ENCODE results near the gene VTN.
A peak's percentile ranks its signal among the peaks of the same experiment; 100 is the strongest.

VTN gene

GRCh38 chr17:28371245-28372202 is 1.4 kb upstream of the VTN start, which contains the start of gene SARM1:
SARM1 (plus strand) TSS chr17:28371694; CDS start chr17:28372033, 339 bp downstream.
- H3K4me3 ChIP-seq: peak within 1 kb of the TSS; percentile 45
- in situ Hi-C loops (cut with MboI; ENCODE audit: low sequenced_read_pairs): no loop called here
- no peaks in the 10 kb centered on the region; the same call in 1 of the 2 replicates for H3K4me1 ChIP-seq
- H3K27me3 ChIP-seq (ENCODE audit: low read depth): no peaks in the 10 kb centered on the region
- peak; percentile 88 to 99 for DNase-seq (ENCODE audit: low spot score in 2 of 2)
- H3K9me3 ChIP-seq: no peaks in the 10 kb centered on the region
- no peaks in the 10 kb centered on the region for H3K36me3 ChIP-seq (replicated peaks)

GRCh38 chr17:28370744-28371103 is 617 bp upstream of the VTN start:
- Histone ChIP-seq H3K36me3 (replicated peaks) (no peaks in the 10 kb centered on the region), H3K27me3 (ENCODE audit: low read depth) (no peaks in the 10 kb centered on the region), H3K4me3 (peak overlapping the region; percentile 45), H3K4me1 (no peaks in the 10 kb centered on the region; the same call in 1 of the 2 replicates), H3K9me3 (no peaks in the 10 kb centered on the region)
- in situ Hi-C loops (cut with MboI; ENCODE audit: low sequenced_read_pairs): no loop called here
- DNase-seq (ENCODE audit: low spot score in 2 of 2): no peak

DNA sequence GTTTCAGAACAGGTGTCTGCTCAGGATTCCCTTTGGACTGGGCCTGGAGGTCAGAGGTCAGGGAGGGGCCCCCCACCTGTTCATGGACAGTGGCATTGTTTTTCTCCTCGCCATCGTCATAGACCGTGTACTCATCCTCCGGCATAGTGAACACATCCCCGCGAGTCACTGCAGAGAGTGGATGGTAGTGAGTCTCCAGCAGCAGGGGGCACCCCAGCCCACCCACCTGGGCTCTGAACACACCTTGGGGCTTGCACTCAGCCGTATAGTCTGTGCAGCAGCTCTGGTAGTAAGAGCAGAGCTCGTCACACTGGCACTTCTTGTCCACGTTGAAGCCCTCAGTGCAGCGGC is 448 bp downstream of the VTN start:
- H3K4me3 ChIP-seq: no peak overlapping the region
- H3K9me3 ChIP-seq: no peaks in the 10 kb centered on the region
- in situ Hi-C loops (cut with MboI; ENCODE audit: low sequenced_read_pairs): no loop called here
- no peaks in the 10 kb centered on the region; the same call in 1 of the 2 replicates for H3K4me1 ChIP-seq
- no peaks in the 10 kb centered on the region for H3K27me3 ChIP-seq (ENCODE audit: low read depth)
- DNase-seq (ENCODE audit: low spot score in 2 of 2): no peak
- no peaks in the 10 kb centered on the region for H3K36me3 ChIP-seq (replicated peaks)

GRCh38 chr17:28368915-28369683 is 1.0 kb downstream of the VTN start:
- Histone ChIP-seq H3K4me3 (no peak overlapping the region), H3K9me3 (no peaks in the 10 kb centered on the region), H3K4me1 (no peaks in the 10 kb centered on the region; the same call in 1 of the 2 replicates), H3K27me3 (ENCODE audit: low read depth) (no peaks in the 10 kb centered on the region), H3K36me3 (replicated peaks) (no peaks in the 10 kb centered on the region)
- in situ Hi-C loops (cut with MboI; ENCODE audit: low sequenced_read_pairs): no loop called here
- DNase-seq (ENCODE audit: low spot score in 2 of 2): no peak

DNA sequence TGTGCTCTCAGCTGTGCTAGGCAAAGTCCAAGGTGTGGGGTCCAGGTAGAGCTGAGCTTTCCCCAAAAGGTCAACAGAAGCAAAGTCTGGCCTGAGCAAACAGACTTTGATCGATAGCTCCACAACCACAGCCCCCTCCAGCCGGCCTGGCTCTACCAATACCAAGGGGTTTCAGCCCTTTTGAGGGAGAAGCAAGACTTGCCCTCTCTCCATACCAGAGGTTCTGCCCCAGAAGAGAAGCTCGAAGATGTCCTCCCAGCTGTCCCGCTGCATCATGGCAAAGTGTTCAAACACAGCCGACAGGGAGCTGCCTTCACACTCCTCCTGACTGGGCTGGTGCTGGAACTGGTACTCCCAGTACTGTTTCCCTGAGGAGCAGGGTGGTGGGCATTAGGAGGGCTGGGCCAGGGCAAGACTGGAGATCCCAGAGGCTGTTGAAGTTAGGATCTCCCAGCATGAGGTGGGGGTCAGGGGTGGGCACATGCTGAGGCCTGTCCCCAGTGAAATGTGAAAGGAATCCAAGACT is 1.7 kb downstream of the VTN start:
- Histone ChIP-seq H3K4me1 (no peaks in the 10 kb centered on the region; the same call in 1 of the 2 replicates), H3K27me3 (ENCODE audit: low read depth) (no peaks in the 10 kb centered on the region), H3K36me3 (replicated peaks) (no peaks in the 10 kb centered on the region; the same call in 1 of the 2 replicates), H3K4me3 (no peak overlapping the region), H3K9me3 (no peaks in the 10 kb centered on the region)
- in situ Hi-C loops (cut with MboI; ENCODE audit: low sequenced_read_pairs): no loop called here
- DNase-seq (ENCODE audit: low spot score in 2 of 2): no peak

GRCh38 chr17:28367641-28368305 is 2.3 kb downstream of the VTN start:
- no peaks in the 10 kb centered on the region for H3K9me3 ChIP-seq
- H3K4me1 ChIP-seq: no peaks in the 10 kb centered on the region; the same call in 1 of the 2 replicates
- no peaks in the 10 kb centered on the region for H3K27me3 ChIP-seq (ENCODE audit: low read depth)
- no peak overlapping the region for H3K4me3 ChIP-seq
- no peaks in the 10 kb centered on the region; the same call in 1 of the 2 replicates for H3K36me3 ChIP-seq (replicated peaks)
- in situ Hi-C loops (cut with MboI; ENCODE audit: low sequenced_read_pairs): no loop called here
- no peak for DNase-seq (ENCODE audit: low spot score in 2 of 2)

- Histone ChIP-seq H3K9me3 (no peaks in the 10 kb centered on the region), H3K4me3 (no peak overlapping the region), H3K27me3 (ENCODE audit: low read depth) (no peaks in the 10 kb centered on the region), H3K36me3 (replicated peaks) (peaks cover 2% of the 10 kb centered on the region; the same call in 1 of the 2 replicates), H3K4me1 (no peaks in the 10 kb centered on the region; the same call in 1 of the 2 replicates)
- in situ Hi-C loops (cut with MboI; ENCODE audit: low sequenced_read_pairs): no loop called here
- DNase-seq (ENCODE audit: low spot score in 2 of 2): no peak
Observed at GRCh38 chr17:28366605-28367004, 3.5 kb downstream of the VTN start.

- peaks cover 13% of the 10 kb centered on the region for H3K36me3 ChIP-seq (replicated peaks)
- no peak for DNase-seq (ENCODE audit: low spot score in 2 of 2)
- in situ Hi-C loops (cut with MboI; ENCODE audit: low sequenced_read_pairs): no loop called here
- H3K27me3 ChIP-seq (ENCODE audit: low read depth): no peaks in the 10 kb centered on the region
- H3K4me1 ChIP-seq: no peaks in the 10 kb centered on the region
- no peak overlapping the region for H3K4me3 ChIP-seq
- no peaks in the 10 kb centered on the region for H3K9me3 ChIP-seq
Observed at GRCh38 chr17:28365487-28365886, 4.6 kb downstream of the VTN start.

DNA sequence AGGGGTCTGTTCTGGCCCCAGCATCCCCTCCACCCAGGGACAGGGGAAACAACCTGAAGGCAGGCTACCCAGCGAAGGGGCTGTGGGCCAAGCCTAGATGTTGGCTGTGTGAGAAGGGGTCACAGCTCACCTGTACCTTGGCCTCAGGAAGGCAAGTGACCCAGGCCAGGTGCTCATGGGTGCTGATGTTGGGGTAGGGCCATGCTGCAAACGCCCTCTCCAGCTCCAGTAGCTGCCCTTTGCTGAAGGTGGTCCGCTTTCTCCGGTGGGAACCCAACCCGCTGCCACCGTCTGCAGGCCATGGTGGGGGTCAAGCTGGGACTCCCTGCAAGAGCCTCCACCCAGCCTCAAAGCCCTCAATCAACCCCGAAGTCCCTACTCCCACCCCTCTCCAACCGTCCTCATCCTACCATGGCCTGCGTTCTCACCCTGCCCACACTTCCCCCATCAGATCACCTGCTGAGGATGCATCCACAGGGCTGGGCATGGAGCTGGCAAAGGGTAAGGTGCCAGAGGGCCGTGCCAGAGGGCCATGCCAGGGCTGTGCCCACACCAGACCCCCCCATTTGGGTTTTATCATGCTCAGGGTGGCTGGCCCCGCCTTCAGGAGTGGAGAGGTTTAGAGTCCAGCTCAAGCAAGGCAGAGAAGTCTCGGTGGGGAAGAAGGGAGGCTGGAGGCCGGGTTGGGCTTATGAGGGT is 5.3 kb downstream of the VTN start, which contains the start of gene SEBOX:
Gene SEBOX (minus strand): TSS at position 535 of the 699 bp plus-strand sequence. CDS start 48 bp downstream, at position 487.
- DNase-seq (ENCODE audit: low spot score in 2 of 2): no peak
- in situ Hi-C loops (cut with MboI; ENCODE audit: low sequenced_read_pairs): no loop called here
- H3K27me3 ChIP-seq (ENCODE audit: low read depth): no peaks in the 10 kb centered on the region
- no peak within 1 kb of the TSS for H3K4me3 ChIP-seq
- H3K36me3 ChIP-seq (replicated peaks): peaks cover 18% of the 10 kb centered on the region
- H3K4me1 ChIP-seq: no peaks in the 10 kb centered on the region
- H3K9me3 ChIP-seq: no peaks in the 10 kb centered on the region

DNA sequence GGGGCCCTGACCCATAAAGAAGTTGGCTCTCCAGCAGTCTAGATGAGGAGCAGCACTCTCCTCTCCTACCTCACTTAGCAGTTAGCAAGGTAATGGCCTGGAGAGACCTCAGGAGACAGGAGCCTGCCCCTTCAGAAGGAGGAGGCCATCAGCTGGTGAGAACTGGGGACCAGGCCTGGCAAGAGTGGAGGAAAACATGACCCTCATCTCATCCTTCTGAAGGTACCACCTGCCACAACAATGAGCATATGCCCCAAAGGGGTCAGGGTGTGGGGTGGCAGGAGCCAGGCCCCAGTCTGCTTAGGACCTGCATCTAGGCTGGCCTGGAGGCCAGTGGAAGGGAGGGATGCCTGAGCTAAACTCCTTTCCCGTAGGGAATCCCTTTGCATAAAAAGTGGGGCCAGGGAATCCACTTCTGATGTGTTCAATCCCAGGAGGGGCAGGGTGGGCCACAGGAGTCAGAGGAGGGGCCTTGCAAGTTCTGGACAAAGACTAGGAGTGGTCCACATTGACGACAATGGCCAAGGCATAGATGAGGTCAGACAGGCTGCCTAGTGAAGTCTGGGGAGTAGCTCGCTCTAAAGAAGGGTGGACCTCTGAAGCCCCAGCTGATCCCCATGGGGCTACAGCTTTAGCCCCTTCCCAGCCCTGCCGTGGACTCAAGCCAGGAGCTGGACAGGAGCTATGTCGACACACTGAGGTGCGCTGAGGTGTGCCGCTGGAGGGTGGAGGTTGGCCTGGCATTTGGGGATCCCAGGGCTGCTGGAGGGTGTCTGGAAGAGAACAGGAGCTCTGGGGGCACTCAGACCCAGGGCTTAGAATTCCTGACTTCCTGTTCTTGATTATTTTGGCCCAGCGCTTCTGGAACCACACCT is 6.1 kb downstream of the VTN start:
- Histone ChIP-seq H3K9me3 (no peaks in the 10 kb centered on the region), H3K4me3 (no peak overlapping the region), H3K27me3 (ENCODE audit: low read depth) (no peaks in the 10 kb centered on the region), H3K4me1 (no peaks in the 10 kb centered on the region), H3K36me3 (replicated peaks) (peaks cover 24% of the 10 kb centered on the region)
- no peak for DNase-seq (ENCODE audit: low spot score in 2 of 2)
- in situ Hi-C loops (cut with MboI; ENCODE audit: low sequenced_read_pairs): no loop called here

- no peaks in the 10 kb centered on the region for H3K9me3 ChIP-seq
- peaks cover 24% of the 10 kb centered on the region for H3K36me3 ChIP-seq (replicated peaks)
- no peak for DNase-seq (ENCODE audit: low spot score in 2 of 2)
- in situ Hi-C loops (cut with MboI; ENCODE audit: low sequenced_read_pairs): no loop called here
- H3K27me3 ChIP-seq (ENCODE audit: low read depth): no peaks in the 10 kb centered on the region
- H3K4me1 ChIP-seq: peaks cover 5% of the 10 kb centered on the region
- no peak overlapping the region for H3K4me3 ChIP-seq
Observed at GRCh38 chr17:28363186-28363585, 6.9 kb downstream of the VTN start.

DNA sequence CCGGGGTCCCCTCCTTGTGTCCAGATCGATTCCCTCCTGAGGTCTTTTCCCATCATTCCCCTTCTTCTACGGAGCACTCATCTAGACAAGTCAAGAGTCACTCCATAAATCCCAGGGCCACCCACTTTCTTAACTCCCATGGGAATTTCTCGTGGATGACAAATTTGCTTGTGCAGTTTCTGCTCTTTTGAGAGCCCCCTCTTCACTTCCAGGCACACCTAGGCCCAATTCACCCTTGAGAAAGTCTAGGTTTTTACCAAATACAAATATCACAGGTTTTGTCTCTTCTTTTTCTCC is 12.3 kb downstream of the VTN start:
- in situ Hi-C loops (cut with MboI; ENCODE audit: low sequenced_read_pairs): loop anchor here (5.0 kb wide), 1 partner anchor 36 kb away; no protein-coding TSS in a partner anchor
- H3K4me3 ChIP-seq: peak overlapping the region; percentile 90
- no peak for DNase-seq (ENCODE audit: low spot score in 2 of 2)
- peaks cover 17% of the 10 kb centered on the region for H3K4me1 ChIP-seq
- H3K27me3 ChIP-seq (ENCODE audit: low read depth): no peaks in the 10 kb centered on the region
- H3K36me3 ChIP-seq (replicated peaks): peaks cover 46% of the 10 kb centered on the region
- no peaks in the 10 kb centered on the region for H3K9me3 ChIP-seq
